Osteocyte (in vitro differentiated cells): ENCODE measurements around the gene MALRD1. TPM values are rescaled to one million over a fixed set of nuclear protein-coding genes. Genes with fewer than 3 reads are reported as not detected.

Experiments
- DNase-seq: peaks from one replicate; pipeline ENCODE4 v3.0.0; 2021; ENCODE audit warnings: mixed read lengths; ENCODE audit not compliant: unreplicated experiment; ENCODE audit errors: extremely low spot score
- H3K27ac Mint-ChIP-seq: one replicate; pipeline ENCODE4 v1.8.0; 2021; ENCODE audit warnings: mild to moderate bottlenecking, mixed read lengths; ENCODE audit not compliant: unreplicated experiment
- H3K27me3 Mint-ChIP-seq: one replicate; pipeline ENCODE4 v1.8.0; 2021; ENCODE audit warnings: mixed read lengths; ENCODE audit not compliant: unreplicated experiment
- H3K36me3 Mint-ChIP-seq: one replicate; pipeline ENCODE4 v1.8.0; 2021; ENCODE audit warnings: mixed read lengths; ENCODE audit not compliant: unreplicated experiment
- H3K4me1 Mint-ChIP-seq: one replicate; pipeline ENCODE4 v1.8.0; 2021; ENCODE audit warnings: mixed read lengths; ENCODE audit not compliant: unreplicated experiment
- H3K4me3 Mint-ChIP-seq: one replicate; pipeline ENCODE4 v1.8.0; 2021; ENCODE audit warnings: mild to moderate bottlenecking, moderate library complexity, mixed read lengths; ENCODE audit not compliant: unreplicated experiment
- H3K9me3 Mint-ChIP-seq: one replicate; pipeline ENCODE4 v1.8.0; 2021; ENCODE audit warnings: mixed read lengths; ENCODE audit not compliant: unreplicated experiment
- total RNA-seq: library from RNA; stranded (reverse); gene quantifications from 2 replicates; pipeline ENCODE4 v1.2.1, GENCODE V29; 2021
- TF ChIP-seq, protein P1 (sequence below): fragments of 200-600 bp; sonication (generic); IDR thresholded peaks from 2 replicates; pipeline ENCODE4 v1.5.0; 2021; ENCODE audit warnings: antibody characterized with exemption, mild to moderate bottlenecking, moderate library complexity

Gene MALRD1
- total RNA-seq, 1 donor from 2014 or later, result 0.56 TPM

DNA sequence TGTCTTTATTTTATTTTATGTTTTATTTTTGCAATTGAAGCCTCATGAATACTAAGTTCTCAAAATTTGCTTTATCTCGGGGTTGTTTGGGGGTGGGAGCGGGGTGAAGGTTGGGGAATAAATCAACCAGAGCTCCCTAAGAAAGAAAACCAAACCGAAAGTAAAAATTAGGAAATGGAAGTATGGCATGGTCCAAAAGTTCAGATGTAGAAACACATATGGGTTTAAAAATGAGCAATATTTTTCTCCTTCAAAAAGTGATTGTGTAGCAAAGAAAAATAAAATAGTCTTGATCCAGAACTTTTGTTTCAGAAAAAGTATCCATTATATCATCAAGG, 590.3 kb downstream of the MALRD1 start:
- H3K27ac Mint-ChIP-seq, result peak overlapping the region; percentile 92
- H3K27me3 Mint-ChIP-seq, result no peaks in the 10 kb centered on the region
- H3K4me1 Mint-ChIP-seq, result peaks cover 50% of the 10 kb centered on the region
- TF ChIP-seq, protein P1, sequence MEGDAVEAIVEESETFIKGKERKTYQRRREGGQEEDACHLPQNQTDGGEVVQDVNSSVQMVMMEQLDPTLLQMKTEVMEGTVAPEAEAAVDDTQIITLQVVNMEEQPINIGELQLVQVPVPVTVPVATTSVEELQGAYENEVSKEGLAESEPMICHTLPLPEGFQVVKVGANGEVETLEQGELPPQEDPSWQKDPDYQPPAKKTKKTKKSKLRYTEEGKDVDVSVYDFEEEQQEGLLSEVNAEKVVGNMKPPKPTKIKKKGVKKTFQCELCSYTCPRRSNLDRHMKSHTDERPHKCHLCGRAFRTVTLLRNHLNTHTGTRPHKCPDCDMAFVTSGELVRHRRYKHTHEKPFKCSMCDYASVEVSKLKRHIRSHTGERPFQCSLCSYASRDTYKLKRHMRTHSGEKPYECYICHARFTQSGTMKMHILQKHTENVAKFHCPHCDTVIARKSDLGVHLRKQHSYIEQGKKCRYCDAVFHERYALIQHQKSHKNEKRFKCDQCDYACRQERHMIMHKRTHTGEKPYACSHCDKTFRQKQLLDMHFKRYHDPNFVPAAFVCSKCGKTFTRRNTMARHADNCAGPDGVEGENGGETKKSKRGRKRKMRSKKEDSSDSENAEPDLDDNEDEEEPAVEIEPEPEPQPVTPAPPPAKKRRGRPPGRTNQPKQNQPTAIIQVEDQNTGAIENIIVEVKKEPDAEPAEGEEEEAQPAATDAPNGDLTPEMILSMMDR, result no peak
- H3K4me3 Mint-ChIP-seq, result peak overlapping the region; percentile 65
- no peaks in the 10 kb centered on the region for H3K9me3 Mint-ChIP-seq
- H3K36me3 Mint-ChIP-seq, result no peaks in the 10 kb centered on the region
- no peak for DNase-seq

DNA sequence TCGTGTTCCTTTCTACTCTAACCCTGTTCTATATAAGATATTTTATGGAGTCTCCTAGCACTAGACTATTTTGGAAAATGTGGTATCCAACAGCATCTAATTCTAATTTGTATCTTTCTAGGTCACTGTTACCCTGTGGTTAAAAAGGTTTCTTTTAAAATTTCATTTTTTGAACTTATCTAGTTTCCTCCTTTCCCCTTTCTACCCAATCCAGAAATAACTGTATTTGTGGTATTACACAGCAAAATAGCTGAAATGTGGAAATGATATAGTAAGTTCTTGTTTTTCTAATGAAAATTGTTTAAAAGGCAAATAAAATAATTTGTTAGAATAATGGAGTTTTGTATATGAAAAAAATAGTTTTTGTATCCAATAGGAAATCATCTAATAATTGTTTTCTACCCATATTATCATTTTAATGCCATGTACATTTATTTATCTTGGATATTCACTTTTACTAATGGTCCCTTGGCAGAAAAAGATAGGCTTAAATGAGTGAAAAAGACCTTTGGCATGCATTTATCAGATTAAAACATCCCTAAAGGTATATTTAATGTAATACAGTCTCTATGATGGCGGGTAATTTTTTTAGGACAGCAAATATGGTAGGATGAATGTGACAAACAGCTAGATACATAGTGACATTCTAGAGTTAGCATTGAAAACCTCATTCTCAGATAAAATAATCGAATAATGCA, 592.1 kb downstream of the MALRD1 start:
- no peaks in the 10 kb centered on the region for H3K9me3 Mint-ChIP-seq
- no peak overlapping the region for H3K27ac Mint-ChIP-seq
- TF ChIP-seq, protein P1, result no peak
- no peak for DNase-seq
- H3K4me1 Mint-ChIP-seq, result peaks cover 41% of the 10 kb centered on the region
- no peaks in the 10 kb centered on the region for H3K27me3 Mint-ChIP-seq
- H3K4me3 Mint-ChIP-seq, result no peak overlapping the region
- H3K36me3 Mint-ChIP-seq, result no peaks in the 10 kb centered on the region

DNA sequence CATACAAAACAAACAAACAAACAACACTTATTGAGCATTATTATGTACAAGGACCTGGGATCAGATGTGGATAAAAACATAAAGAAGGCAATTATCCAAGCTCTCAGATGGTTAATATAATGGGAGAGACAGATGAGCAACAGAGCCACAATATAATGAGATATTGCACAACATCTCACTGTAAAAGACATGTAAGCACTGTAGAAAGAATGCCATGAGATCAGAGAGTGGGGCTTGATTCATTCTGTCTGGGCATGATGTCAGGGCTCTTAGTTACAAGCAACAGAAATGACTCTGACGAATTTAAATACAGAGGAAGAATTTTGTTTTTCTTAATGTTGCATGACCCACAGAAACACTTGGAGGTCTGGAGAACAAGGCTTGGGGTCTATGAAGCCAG, 602.9 kb downstream of the MALRD1 start:
- Mint-ChIP-seq H3K4me3 (no peak overlapping the region), H3K36me3 (no peaks in the 10 kb centered on the region), H3K27ac (no peak overlapping the region), H3K27me3 (no peaks in the 10 kb centered on the region), H3K4me1 (peaks cover 19% of the 10 kb centered on the region), H3K9me3 (peaks cover 13% of the 10 kb centered on the region)
- TF ChIP-seq, protein P1, result no peak
- DNase-seq, result no peak

DNA sequence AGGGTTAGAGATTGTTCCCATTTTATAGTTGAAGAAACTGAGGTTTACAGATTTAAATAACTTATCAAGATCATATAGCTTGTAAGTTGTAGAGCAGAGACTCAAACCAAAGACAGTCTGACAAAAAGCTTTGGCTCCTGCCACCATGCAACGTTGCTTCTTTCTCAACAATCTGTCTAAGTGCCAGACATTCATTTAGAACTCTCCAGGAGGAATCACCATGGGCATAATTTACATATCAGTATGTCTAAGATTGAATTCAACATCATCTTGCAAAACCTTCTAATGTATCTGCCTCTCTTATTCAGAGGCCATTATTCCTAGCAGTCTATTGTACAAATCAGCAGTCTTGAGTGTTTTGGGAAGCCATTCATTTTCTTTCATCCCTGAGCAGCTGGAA, 604.1 kb downstream of the MALRD1 start:
- Mint-ChIP-seq H3K36me3 (no peaks in the 10 kb centered on the region), H3K27ac (no peak overlapping the region), H3K4me3 (no peak overlapping the region), H3K4me1 (peaks cover 22% of the 10 kb centered on the region), H3K9me3 (peaks cover 13% of the 10 kb centered on the region), H3K27me3 (no peaks in the 10 kb centered on the region)
- TF ChIP-seq, protein P1, result no peak
- DNase-seq, result no peak

DNA sequence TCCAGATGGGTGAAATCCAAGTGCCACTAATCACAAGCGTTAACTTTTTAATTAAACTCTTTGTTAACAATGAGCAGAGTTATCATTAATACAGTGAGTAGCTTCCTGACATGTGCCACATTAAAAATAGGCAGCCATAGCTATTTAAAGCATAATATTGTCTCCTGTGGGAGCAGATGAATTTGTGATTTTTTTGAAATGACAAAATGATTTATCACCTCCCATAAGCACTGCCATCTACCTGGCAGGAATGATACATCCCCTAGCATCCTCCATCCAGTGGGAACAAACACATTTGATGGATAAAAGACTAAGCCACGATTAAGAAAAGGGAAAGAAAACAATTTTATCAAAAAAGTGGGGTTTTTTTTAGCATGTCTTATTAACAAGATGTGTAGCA, 605.3 kb downstream of the MALRD1 start:
- H3K4me1 Mint-ChIP-seq, result peaks cover 32% of the 10 kb centered on the region
- no peaks in the 10 kb centered on the region for H3K27me3 Mint-ChIP-seq
- H3K4me3 Mint-ChIP-seq, result no peak overlapping the region
- DNase-seq, result no peak
- TF ChIP-seq, protein P1, result no peak
- H3K9me3 Mint-ChIP-seq, result peaks cover 13% of the 10 kb centered on the region
- no peaks in the 10 kb centered on the region for H3K36me3 Mint-ChIP-seq
- H3K27ac Mint-ChIP-seq, result peak overlapping the region; percentile 91
